Myocyte (in vitro differentiated cells): Measurements from ENCODE around the gene PLEKHH1. TPM values are rescaled to one million over a fixed set of nuclear protein-coding genes. Genes with fewer than 3 reads are reported as not detected.

Experiments used
- DNase-seq: peaks from one replicate; pipeline ENCODE4 v3.0.0-alpha.2; 2012; ENCODE audit warnings: low read depth
- total RNA-seq: library from RNA; depleted of rRNA; stranded (reverse); fragments of >200 nt; gene quantifications from 2 replicates; pipeline ENCODE4 v1.2.3, GENCODE V29; 2014

PLEKHH1 gene
- total RNA-seq, 1 donor from 2014 or later: not detected

GRCh38 chr14:67562025-67562775 lies 29.1 kb downstream of the PLEKHH1 start:
- no peak for DNase-seq

GRCh38 chr14:67562776-67563150 lies 29.7 kb downstream of the PLEKHH1 start:
- no peak for DNase-seq

GRCh38 chr14:67564236-67564635 lies 31.1 kb downstream of the PLEKHH1 start:
- DNase-seq: no peak

GRCh38 chr14:67566908-67567307 lies 33.8 kb downstream of the PLEKHH1 start:
- peak; percentile 8 for DNase-seq

GRCh38 chr14:67567654-67568053 lies 34.6 kb downstream of the PLEKHH1 start:
- no peak for DNase-seq

- DNase-seq: no peak
Measured at GRCh38 chr14:67569011-67569650, 36.0 kb downstream of the PLEKHH1 start.

GRCh38 chr14:67569651-67570290 lies 36.7 kb downstream of the PLEKHH1 start:
- DNase-seq: no peak

GRCh38 chr14:67570453-67570852 lies 37.4 kb downstream of the PLEKHH1 start:
- no peak for DNase-seq

- peak; percentile 80 for DNase-seq
Measured at GRCh38 chr14:67571275-67571990, 38.3 kb downstream of the PLEKHH1 start.

GRCh38 chr14:67571991-67572323 lies 38.9 kb downstream of the PLEKHH1 start:
- DNase-seq: no peak

- DNase-seq: no peak
Measured at GRCh38 chr14:67572608-67573007, 39.5 kb downstream of the PLEKHH1 start.

GRCh38 chr14:67573228-67574010 lies 40.3 kb downstream of the PLEKHH1 start:
- no peak for DNase-seq

GRCh38 chr14:67574156-67574555 lies 41.1 kb downstream of the PLEKHH1 start:
- DNase-seq: no peak

GRCh38 chr14:67574806-67575205 lies 41.7 kb downstream of the PLEKHH1 start:
- DNase-seq: no peak

- no peak for DNase-seq
Measured at GRCh38 chr14:67575684-67576083, 42.6 kb downstream of the PLEKHH1 start.

- no peak for DNase-seq
Measured at GRCh38 chr14:67576216-67576955, 43.3 kb downstream of the PLEKHH1 start.

GRCh38 chr14:67577181-67577808 lies 44.2 kb downstream of the PLEKHH1 start:
- DNase-seq: no peak

GRCh38 chr14:67577909-67578749 lies 45.0 kb downstream of the PLEKHH1 start:
- DNase-seq: no peak

- DNase-seq: no peak
Measured at GRCh38 chr14:67579040-67579439, 46.0 kb downstream of the PLEKHH1 start.
